Right ventricle myocardium superior (tissue), 1 donor: ENCODE measurements around the gene RHAG. TPM values are rescaled to one million over a fixed set of nuclear protein-coding genes. Genes with fewer than 3 reads are reported as not detected.
"Not testable (repeated sequence)": the region's sequence is repeated elsewhere in the genome, so short reads cannot be mapped to it uniquely, and the experiment has no call there.

Experiments
- ATAC-seq: fragments of 200-7000 bp; cut with Tn5 transposase; one replicate; pipeline ENCODE4 v1.9.1; 2020; ENCODE audit warnings: mild to moderate bottlenecking; ENCODE audit not compliant: poor library complexity
- DNase-seq: peaks from one replicate; pipeline ENCODE4 v3.0.0-alpha.2; 2020
- intact Hi-C: fragments of 100-400 bp; cut with DNase I; formaldehyde crosslinking; loops from one replicate; pipeline ENCODE4 v1.11.2; 2022
- long read RNA-seq: library from polyadenylated mRNA; unstranded; transcript quantifications from one replicate; pipeline ENCODE4 v2.0.0, GENCODE V29; 2021
- total RNA-seq: library from RNA; stranded (reverse); fragmentation: NEBNext Ultra II Directional; extraction: Animal tissue kit (Norgen Biotek cat#: 25700); gene quantifications from one replicate; pipeline ENCODE4 v1.2.1, GENCODE V29; 2021
- donor health status: DM: no; HTN: yes; CAD: no; lungs with severe emphysema.

The RHAG gene
- total RNA-seq: 0.62 TPM
- long read RNA-seq, partial matches to known transcripts: 0 of 1 reads
- long read RNA-seq, other reads (novel, unspliced or antisense): 0 of 1 reads

DNA sequence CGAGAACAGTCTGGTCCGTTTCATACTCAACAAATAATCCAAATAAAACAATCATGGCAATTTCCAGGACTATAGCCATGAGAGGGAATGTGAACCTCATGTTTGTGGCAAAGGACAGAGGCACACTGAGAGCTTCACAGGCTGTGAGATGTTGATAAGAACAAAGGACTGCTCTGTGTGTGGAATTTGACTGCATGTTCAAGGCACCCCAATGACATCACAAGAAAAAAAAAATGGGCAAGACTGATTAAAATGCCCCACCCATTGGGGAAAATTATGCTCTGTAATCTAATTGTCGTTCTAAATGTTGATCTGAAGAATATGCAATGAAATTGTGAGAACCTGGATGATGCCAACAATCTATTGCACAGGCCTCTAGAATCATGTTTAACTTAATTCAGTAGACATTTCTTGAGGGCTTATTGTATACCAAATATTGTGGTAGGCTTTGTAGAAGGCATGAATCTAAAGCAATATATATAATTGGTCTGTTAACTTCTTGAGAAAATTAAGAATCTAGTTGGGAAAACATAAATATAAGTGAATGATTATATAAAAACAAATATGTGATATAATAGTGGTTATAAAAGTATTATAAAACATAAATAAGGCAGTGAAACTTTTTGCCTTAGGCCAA lies at the start of gene RHAG:
Gene RHAG (minus strand): TSS at position 127 of the 637 bp plus-strand sequence. CDS start 27 bp downstream, at position 100.
- intact Hi-C loops: no loop called here
- no peak for ATAC-seq
- no peak for DNase-seq

- DNase-seq: no peak
- no peak for ATAC-seq
- intact Hi-C loops: no loop called here
Measured at GRCh38 chr6:49676671-49677281, 40.1 kb upstream of the RHAG start.

DNA sequence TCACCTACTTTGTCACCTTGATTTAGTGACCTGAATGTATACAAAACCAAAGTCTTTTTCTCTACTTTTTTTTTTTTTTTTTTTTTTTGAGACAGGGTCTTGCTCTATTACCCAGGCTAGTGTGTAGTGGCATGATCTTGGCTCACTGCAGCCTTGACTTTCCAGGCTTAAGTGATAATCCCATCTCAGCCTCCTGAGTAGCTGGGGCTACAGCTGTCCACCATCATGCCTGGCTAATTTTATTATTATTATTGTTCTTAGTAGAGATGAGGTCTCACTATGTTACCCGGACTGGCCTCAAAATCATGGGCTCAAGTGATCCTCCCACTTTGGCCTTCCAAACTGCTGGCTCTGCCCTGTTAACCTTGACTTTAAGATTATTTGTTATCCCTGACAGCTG lies 39.2 kb upstream of the RHAG start:
- ATAC-seq: no peak

GRCh38 chr6:49668083-49668511 lies 31.5 kb upstream of the RHAG start:
- DNase-seq (no peak), ATAC-seq (no peak)
- intact Hi-C loops: no loop called here

More for the DNA sequence above, 39.2 kb upstream of the RHAG start:
- intact Hi-C loops: no loop called here
- no peak for DNase-seq

DNA sequence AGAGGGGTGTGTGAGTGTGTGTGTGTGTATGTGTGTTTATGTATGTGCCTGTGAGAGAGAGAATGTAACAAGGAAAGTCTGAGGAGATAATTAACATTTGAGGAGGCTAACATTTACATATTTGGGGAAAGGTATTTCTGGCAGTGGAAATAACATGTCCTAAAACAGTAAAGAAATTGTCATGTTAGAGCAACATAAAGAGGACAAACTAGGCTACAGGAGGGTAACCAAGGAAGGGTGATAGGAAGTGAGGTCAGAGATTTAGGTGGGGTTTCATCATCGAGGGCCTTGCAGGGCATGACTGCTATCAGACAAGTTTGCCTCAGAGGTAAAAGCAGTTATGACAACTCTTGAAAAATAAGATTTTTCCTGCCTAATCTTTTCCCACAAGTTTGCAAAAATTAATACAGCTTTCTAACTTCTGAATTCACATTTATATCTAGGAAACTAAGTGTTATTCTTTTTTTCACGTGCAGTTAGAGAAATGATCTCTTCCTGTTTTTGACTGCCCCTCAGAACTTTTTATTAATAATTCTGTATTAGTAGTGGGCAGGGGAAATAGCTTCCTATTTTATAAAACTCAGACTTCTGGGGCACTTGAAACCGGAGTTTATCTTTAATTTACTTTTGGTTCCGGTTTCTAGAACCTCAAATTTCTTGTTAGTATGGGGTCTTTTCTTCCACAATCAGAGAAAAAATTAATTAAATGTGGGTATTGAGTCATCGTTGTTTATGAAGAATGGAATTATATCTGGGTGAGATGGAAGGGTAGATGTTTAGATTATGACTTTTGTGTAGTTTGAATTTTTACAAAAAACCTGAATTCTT lies 30.5 kb upstream of the RHAG start:
- no peak for ATAC-seq
- intact Hi-C loops: no loop called here
- no peak for DNase-seq

GRCh38 chr6:49666480-49666879 lies 29.8 kb upstream of the RHAG start:
- DNase-seq: no peak
- ATAC-seq: no peak
- intact Hi-C loops: no loop called here

DNA sequence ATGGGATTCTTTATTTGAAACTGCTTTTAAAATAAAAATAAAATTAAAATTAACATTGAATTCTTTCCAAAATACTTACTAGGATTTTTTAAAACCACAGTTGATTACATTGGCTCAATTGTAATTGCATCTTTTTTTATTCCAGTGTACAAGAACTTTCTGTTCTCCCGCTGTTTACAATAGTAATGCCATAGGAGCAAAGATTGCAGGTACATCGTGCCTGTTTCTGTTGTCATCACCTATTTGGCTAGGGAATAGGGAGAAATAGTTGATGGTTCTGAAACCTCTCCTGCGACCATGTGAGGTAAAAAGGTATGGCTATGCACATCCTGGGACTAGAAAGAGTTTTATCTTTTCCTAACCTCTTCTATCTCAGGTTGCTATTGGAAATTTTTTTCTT lies 28.2 kb upstream of the RHAG start:
- intact Hi-C loops: no loop called here
- no peak for DNase-seq
- ATAC-seq: no peak

DNA sequence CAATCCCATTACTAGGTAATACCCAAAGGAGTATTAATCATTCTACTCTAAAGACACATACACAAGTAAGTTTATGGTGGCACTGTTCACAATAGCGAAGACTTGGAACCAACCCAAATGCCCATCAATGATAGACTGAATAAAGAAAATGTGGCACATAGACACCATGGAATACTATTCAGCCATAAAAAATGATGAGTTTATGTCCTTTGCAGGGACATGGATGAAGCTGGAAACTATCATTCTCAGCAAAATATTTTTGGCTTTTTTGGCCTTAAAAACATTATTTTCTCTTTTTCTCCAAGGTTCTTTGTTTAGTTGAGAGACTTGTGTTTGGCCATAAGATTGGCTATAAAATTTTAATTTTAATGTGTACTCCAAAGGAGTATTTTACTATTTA lies 27.4 kb upstream of the RHAG start:
- intact Hi-C loops, ATAC-seq, DNase-seq: not testable (repeated sequence)

DNA sequence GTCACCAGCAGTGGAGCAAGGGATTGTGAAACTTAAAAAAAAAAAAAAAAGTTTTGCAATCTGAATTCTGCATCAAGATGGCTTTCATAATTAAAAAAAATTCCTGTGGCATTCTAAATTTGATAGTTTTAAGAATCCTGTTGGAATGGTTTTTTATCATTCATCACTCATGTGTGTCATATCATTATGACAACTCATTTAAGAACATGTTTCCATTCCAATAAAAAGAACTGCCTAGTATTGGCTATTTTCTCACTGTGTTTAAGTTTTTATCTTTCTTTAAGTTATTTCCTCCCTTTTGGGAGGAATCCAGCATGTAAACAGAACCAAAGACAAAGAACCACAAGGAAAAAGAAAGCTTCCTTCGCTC lies 26.2 kb upstream of the RHAG start:
- DNase-seq (no peak), ATAC-seq (no peak)
- intact Hi-C loops: no loop called here

- ATAC-seq: no peak
- no peak for DNase-seq
- intact Hi-C loops: no loop called here
Measured at GRCh38 chr6:49662231-49662891, 25.7 kb upstream of the RHAG start.

- ATAC-seq (no peak), DNase-seq (no peak)
- intact Hi-C loops: no loop called here
Measured at GRCh38 chr6:49653942-49654341, 17.3 kb upstream of the RHAG start.

DNA sequence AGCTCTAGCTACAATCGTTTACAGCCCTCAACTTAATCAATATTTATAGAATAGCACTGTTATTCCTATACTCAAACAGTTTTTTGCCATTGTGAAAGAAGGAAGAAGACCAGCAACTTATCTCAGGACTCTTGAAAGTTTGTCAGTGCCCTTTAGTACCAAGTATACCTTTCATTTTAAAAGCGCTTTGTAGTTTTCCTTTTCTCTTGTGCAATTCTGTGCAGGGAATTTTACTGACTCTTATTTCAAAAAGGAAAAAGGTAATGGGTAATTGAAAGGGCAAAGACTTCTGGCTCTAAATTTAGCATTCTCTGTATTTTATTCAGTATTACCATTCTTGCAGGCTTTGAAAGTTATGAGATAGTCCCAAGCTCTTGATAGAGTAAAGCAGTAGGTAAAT lies 16.8 kb upstream of the RHAG start:
- DNase-seq (no peak), ATAC-seq (no peak)
- intact Hi-C loops: no loop called here

GRCh38 chr6:49651239-49651638 lies 14.6 kb upstream of the RHAG start:
- intact Hi-C loops: no loop called here
- DNase-seq (no peak), ATAC-seq (no peak)

- intact Hi-C loops: no loop called here
- ATAC-seq: no peak
Measured at GRCh38 chr6:49649988-49650387, 13.3 kb upstream of the RHAG start.

GRCh38 chr6:49648036-49648435 lies 11.4 kb upstream of the RHAG start:
- ATAC-seq (no peak), DNase-seq (no peak)
- intact Hi-C loops: no loop called here

More at GRCh38 chr6:49649988-49650387, 13.3 kb upstream of the RHAG start:
- DNase-seq: no peak

DNA sequence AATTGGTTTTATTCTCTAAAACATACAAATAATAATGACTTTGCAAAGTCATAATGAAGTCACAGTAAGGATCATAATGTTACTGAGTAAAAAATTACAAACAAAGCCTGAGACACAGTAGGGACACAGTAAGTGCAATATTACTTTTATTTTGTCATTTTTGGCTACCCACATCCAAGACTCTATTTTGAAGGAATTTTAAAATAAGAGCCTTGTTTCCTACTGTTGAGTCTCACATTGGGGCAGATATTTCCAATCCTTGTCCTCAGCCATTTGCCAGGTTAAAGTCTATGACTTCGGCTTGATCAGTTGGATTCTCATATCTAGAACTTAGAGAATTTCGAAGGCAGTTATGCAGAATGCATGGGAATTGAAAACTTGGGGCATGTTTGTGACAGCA lies 10.8 kb upstream of the RHAG start:
- ATAC-seq (no peak), DNase-seq (no peak)
- intact Hi-C loops: no loop called here

GRCh38 chr6:49646942-49647341 lies 10.3 kb upstream of the RHAG start:
- DNase-seq (no peak), ATAC-seq (no peak)
- intact Hi-C loops: no loop called here

DNA sequence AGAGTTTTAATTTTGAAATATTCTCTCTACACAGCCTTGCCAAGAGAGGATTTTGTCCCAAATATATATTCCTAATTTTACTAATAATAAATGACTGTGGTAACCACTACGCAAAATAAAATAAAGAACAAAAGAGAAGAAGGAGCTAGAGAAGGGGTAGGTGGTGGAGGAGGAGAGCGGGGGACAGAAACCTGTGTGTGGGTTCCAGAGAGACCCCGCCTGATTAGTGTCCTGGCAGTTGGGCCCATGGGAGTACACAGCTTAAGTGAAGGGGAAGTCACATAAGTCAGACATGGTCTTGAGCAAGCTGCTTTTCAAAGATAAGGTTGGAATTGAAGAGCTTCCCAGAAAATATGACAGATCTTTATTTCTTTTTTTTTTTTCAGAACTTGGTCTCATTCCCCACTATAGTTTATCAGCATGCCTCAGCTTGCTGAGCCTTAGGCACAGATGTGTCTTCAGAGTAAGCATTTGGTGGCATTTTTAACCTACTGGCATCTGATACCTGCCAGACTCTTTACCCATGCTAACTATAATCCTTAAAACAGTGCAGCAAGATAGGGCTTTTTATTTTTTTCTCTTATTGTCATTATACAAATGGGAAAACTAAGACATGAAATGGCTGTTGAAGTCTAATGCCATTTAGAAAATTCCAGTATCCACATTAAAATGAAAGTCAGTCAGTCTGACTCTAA lies 9.6 kb upstream of the RHAG start:
- ATAC-seq (no peak), DNase-seq (no peak)
- intact Hi-C loops: no loop called here

GRCh38 chr6:49645139-49645538 lies 8.5 kb upstream of the RHAG start:
- DNase-seq: no peak
- ATAC-seq: no peak
- intact Hi-C loops: no loop called here
